HG03280 (cell line): ENCODE measurements around the gene ZDHHC23.

Source experiments
- ATAC-seq: cut with Tn5 transposase; IDR thresholded peaks from one replicate; pipeline ENCODE4 v1.9.1; 2021; ENCODE audit warnings: mild to moderate bottlenecking, moderate library complexity; ENCODE audit not compliant: unreplicated experiment

The ZDHHC23 gene

DNA sequence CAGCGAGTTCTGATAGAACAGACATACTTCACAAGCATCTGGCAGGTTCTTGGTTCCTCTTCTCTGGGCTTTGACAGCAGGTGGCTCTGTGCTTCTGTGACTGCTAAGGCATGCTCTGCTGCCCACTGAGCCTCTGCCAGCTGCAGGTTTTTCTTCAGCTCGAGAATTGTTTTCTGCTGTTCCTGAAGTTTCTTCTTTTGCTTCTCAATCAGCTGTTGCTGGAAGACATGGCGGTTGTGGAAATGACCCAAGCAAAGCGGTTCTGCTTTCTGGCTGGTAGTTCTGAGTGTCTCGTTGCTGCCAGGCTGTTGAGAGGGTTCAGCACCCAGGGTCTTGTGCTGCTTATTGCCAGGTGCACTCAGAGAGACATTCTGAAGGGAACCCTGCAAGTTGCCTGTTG lies 57.7 kb downstream of the ZDHHC23 start:
- peak; percentile 95 for ATAC-seq

- peak; percentile 88 for ATAC-seq
Measured at GRCh38 chr3:114011059-114011797, 63.4 kb downstream of the ZDHHC23 start.
